Testis (tissue), 2 donors: ENCODE measurements around the gene CBARP.

ENCODE experiments used
- POLR2A ChIP-seq: fragments of 450-650 bp; IDR thresholded peaks from one replicate; pipeline ENCODE4 v1.6.1; 2017; ENCODE audit warnings: antibody characterized with exemption, mild to moderate bottlenecking, moderate library complexity
- TF ChIP-seq, protein P1 (sequence below), 3 experiments: fragments of 450-650 bp in 2 of 3; fragments of 200-600 bp in 1 of 3; sonication (generic) in 1 of 3; IDR thresholded peaks; one replicate each; pipeline ENCODE4 v1.5.1; 2016 to 2019; ENCODE audit warnings: antibody characterized with exemption in 3 of 3, mild to moderate bottlenecking in 2 of 3, moderate library complexity in 1 of 3

DNA sequence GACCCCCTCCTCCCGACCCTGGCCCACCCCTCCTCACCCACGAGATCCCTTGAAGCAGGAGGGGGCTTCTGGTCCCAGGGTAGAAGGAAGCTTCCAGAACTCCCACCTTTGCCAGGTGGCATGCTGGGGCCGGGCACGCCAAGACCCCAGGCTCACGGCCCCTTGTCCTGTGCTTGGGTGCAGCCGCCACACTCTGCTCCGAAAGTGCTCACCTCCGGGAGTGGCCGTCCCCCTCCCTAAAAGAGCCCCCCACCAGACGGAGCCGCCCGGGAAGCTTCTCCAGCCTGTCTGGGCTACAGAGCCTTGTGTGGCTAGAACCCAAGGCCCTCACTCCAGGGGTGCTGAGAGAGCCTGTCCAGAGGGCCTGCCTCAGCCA lies 46.1 kb upstream of the CBARP start:
- TF ChIP-seq, protein P1, sequence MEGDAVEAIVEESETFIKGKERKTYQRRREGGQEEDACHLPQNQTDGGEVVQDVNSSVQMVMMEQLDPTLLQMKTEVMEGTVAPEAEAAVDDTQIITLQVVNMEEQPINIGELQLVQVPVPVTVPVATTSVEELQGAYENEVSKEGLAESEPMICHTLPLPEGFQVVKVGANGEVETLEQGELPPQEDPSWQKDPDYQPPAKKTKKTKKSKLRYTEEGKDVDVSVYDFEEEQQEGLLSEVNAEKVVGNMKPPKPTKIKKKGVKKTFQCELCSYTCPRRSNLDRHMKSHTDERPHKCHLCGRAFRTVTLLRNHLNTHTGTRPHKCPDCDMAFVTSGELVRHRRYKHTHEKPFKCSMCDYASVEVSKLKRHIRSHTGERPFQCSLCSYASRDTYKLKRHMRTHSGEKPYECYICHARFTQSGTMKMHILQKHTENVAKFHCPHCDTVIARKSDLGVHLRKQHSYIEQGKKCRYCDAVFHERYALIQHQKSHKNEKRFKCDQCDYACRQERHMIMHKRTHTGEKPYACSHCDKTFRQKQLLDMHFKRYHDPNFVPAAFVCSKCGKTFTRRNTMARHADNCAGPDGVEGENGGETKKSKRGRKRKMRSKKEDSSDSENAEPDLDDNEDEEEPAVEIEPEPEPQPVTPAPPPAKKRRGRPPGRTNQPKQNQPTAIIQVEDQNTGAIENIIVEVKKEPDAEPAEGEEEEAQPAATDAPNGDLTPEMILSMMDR (IDR thresholded peaks at IDR 0.05): no peak
- TF ChIP-seq POLR2A: no peak
